DMS 273 treated with DMSO at 0.1 percent for 48 hours (cell line): ENCODE results near the gene TMEM132A.
A peak's percentile ranks its signal among the peaks of the same experiment; 100 is the strongest.

Experiments
- DNase-seq: peaks from one replicate; lab custom pipeline; 2025; lab: John Stamatoyannopoulos, UW

The TMEM132A gene

DNA sequence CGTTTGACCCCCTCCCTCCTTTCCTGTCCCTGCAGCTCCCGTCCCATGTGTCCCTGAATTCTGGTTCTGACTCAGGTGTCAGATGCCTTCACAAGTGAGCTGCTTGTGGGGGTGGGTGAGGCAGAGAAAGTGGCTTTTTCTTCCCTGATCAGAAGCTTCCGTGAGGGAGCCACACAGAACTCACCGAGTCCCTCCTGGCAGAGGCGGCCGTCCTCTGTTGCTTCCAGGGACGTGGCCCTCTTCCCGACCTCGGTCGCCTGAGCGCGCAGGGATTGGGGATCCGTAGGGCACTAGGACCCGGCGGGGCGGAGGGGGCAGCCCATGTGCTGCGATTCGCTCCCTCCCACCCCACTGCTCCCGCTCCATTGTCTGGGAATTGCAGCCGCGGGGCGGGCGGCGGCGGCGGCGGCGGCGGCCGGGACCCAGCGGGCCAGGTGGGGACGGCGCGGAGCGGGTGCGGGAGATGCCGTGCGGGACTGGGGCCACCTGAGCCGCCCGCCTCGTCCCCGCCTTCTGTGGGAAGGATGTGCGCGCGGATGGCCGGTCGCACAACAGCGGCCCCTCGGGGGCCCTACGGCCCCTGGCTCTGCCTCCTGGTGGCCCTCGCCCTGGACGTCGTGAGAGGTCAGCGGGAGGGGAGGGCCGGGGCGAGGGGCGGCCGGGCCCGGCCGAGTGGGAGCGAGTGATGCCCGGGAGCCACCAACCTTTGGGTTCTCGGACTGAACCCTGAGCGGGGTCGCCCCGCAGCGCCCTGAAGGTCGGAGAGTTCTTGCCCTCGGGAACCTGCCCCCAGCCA, at the start of gene TMEM132A:
TSS of gene TMEM132A (plus strand) at position 351 of the 796 bp plus-strand sequence. CDS start at position 525, 174 bp downstream.
- peak; percentile 51 for DNase-seq

DNA sequence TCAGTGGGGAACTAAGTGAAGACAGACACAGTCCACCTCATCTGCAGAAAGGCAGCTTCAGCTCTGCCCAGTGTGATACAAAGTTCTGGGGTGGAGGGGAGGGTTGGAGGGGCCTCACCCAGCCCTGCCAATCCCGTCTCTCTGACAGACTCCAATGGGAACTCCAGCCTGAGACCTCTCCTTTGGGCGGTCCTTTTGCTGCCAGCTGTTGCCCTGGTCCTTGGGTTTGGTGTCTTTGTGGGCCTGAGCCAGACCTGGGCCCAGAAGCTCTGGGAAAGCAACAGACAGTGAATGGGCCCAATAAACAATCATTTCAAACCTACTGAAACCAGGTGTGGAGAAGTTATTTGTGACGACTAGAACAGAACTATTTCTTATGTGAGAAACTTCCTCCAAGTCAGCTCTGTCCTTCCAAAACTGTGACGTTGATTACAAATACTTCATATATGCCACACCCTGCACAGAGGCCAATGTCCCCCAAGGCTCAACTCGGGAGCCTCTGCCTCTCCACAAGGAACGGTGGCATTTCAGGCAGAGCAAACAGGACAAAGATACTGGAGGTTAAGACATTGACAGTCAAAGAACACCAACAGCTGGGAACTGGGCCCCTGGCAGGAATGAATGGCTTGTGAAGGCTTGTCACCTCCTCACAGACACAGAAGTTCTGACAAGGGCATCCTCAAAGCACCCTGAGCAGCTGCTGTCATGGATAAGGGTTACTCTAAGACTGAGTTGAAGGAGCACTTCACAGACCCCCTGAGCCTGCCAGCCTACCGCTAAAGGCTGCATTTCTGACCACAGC, 48.7 kb upstream of the TMEM132A start:
- DNase-seq = no peak

DNA sequence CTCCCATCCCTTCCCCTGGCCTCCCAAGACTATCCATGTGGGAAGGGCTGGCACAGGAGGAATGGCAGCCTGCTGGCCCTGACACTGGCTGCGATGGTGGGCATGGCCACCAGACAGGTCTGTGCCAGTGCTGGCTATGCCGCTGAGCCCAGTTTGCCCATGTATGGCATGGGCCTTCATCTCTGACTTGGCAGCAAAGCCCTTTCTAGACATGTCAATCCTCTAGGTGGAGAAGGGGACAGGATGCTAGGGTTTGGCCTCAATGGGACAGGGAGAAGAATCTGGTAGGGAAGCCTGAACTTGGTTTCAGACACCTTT, 48.1 kb upstream of the TMEM132A start:
- DNase-seq = no peak

DNA sequence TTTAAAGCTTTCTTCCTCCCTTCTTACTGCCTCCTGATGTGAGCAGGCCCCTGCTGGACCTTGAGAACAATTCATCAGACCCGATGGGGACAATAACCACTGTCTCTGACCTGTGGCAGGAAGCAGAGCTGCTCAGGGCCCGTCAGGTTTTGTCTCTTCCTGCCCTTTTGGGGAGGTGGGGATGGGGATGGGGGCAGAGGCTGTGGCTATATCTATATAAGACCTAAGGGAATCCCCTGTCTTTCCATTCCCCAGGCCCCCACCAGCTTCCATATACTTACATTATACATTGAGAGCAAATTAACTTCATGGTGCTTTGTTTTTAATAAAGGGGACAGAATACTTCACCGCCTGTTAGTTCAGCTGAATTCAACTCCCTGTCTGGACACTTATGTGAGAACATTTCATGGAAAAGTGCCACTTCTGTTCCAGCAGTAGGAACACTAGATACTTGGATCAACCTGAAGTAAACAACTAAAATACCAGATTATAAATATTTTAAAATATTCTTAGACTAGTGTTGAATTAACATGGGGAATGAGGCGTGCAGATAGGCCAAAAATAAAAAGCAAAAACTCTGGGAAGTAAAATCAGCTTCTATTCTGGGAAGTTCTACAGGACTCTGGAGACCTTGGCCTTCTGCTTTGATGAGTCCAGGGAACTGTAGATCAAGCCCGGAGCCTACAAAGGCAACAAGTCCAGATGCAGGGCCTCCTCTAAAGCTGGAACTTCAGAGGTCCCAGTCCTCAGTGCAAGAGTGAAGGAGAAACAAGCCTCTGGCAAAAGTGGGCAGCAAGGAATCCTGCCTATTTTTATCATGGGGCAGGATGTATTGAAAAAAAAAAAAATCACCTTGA, 45.8 kb upstream of the TMEM132A start:
- DNase-seq = no peak

DNA sequence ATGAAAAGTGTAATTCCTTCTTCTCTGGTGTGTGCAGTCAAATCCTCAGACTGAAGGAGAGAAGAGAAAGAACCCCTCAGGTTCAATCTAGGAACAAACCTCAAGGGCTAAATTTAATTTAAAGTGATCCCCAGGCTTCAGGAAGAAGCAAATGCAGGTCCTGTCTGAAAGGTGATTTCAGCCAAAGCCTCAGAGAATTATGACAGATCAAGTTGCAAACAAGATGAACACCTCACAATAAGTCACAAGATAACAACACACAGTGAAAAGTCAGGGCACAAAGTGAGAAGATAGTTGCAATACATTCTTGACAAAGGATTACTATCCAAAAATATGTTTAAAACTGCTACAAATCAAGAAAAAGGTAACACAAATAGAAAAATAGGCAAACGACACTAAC, 45.2 kb upstream of the TMEM132A start:
- DNase-seq = no peak

DNA sequence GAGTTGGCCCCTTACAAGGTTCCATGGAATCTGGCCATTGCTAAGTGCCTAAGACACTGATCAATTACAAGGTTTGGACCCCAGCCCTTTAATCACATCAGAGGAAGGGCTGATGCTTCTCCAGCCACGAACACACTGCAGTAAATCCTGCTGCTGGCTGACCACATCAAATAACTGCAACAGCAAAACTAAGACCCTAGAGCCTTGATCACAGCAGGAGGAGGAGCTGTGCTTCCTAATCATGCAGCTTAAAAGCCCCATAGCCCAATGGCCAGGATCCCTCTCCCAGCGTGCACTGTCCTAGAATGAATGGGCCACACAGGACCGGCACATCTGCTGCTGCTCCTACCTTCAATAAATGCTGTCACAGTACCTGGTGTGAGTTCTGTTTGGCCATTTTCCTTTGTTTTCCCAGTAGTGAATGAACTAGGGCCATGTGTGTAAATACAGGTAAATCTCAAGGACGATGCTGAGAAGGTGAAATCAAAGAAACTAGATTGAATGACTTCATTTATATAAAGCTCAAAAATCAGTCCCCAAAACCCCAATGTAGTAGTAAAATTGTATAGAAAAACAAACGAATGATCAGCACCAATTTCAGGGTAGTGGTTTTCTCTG, 44.2 kb upstream of the TMEM132A start:
- no peak for DNase-seq

DNA sequence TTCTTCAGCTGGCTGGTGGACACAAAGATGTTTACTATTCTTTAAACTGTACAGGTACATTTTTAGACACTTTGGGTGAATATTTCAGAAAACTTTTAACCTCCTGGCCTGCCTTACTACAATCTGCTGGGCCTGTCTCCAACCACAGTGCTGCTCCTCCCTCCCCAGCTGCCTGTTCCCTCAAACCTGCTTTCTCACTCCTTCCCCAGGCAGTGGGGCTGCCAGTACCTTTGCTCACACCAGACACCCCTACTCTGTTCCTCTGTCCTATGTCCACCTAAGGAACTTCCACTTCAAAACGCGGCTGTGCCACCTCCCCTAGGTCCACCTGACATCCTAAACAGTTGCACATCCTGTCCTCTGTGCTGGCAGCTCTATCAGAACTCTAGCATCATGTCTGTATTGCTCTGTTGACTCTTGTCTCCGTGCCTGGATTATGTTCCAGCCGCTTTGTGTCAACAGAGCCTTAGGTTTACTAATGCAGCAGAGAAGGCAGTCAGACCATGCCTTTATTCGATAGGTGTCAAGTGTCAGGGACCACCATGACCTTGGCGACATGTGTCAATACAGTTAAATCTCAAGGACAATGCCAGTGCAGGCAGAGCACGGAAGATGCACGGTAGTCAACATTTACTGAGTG, 43.5 kb upstream of the TMEM132A start:
- no peak for DNase-seq

- peak; percentile 64 for DNase-seq
These were observed 36.7 kb upstream of the TMEM132A start for GRCh38 chr11:60887556-60887955.

- no peak for DNase-seq
These were observed 34.4 kb upstream of the TMEM132A start for GRCh38 chr11:60889869-60890311.

GRCh38 chr11:60890696-60891095, 33.6 kb upstream of the TMEM132A start:
- no peak for DNase-seq

DNA sequence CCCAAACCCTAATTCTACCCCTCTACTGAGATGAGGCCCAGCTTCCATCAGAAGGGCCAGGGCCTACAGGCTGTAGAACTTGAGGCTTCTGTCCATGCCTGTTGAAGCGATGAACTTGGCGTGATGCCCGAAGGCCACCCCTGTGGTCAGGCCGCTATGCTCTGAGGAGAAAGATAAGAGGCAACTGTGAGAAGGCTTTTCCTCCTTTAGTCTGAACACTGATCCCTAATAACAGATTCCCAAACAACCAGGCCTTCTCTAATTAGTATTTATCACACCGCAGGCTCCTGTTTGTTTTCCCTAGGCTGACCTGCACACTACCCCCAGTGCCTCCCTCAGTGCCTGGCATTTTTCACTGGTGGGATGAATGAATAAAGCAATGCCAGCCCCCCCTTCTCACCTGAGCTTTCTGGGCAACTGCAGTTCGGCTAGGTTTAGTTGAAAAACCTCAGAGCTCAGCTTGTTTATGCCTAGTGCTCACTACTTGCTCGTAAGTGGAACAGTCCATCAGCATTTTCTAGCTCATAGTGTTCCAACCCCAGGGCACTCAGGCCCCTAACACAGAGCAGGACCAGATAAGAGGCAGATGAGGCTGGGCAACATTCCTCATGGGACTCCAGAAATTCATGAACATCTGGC, 33.0 kb upstream of the TMEM132A start:
- no peak for DNase-seq

DNA sequence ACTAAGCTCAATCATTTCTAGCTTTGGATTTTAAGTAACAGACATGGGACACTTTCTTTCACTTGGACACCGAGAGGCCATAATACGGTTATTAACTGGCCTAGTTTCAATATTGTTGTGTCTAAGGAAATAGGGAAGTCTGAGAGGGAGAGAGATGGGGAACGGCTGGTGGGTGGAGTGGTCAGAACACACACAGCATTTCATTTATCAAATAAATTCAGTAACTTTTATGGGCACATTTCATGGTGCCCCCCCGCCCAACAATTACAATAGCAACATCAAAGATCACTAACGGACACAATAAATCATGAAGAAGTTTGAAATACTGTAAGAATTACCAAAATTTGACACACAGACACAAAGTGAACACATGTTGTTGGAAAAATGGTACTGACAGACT, 28.6 kb upstream of the TMEM132A start:
- no peak for DNase-seq

DNA sequence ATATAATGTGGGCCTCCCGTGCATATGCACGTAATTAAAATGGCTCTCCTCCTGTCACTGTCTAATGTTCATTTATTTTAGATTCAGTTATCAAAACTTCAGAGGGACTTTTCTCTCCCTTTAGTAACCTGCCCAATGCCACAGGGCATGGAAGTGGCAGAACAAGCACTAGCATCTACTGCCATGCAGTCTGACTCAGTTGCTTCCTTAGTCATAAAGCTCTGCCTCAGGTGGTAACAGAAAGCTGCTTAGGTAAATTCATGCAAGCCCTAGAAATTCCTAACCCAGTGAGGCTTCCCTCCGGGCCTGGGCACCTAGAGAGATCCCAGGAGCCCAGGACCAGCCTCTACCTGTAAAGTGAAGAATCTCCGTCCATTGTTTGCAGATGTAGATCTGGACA, 26.8 kb upstream of the TMEM132A start:
- DNase-seq = no peak

GRCh38 chr11:60899046-60899936, 25.0 kb upstream of the TMEM132A start:
- DNase-seq = no peak

DNA sequence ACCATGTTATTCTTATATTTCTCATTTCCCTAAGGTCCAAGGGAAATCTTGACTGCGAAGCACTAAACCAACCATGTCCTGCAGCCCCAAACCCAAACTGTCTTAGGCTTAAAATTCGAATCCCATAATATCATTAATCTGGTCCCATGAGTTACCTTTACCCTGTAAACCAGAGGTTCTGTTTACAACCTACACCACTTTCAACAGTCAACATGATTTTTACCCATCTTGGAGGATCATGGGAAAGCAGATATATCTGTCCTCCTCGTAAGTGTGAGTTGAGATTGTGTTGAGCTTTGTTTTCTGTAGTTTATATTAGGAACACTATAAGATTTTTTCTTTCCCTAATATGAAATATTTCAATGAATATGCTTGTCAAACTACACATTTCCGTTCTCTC, 24.3 kb upstream of the TMEM132A start:
- DNase-seq = no peak

DNA sequence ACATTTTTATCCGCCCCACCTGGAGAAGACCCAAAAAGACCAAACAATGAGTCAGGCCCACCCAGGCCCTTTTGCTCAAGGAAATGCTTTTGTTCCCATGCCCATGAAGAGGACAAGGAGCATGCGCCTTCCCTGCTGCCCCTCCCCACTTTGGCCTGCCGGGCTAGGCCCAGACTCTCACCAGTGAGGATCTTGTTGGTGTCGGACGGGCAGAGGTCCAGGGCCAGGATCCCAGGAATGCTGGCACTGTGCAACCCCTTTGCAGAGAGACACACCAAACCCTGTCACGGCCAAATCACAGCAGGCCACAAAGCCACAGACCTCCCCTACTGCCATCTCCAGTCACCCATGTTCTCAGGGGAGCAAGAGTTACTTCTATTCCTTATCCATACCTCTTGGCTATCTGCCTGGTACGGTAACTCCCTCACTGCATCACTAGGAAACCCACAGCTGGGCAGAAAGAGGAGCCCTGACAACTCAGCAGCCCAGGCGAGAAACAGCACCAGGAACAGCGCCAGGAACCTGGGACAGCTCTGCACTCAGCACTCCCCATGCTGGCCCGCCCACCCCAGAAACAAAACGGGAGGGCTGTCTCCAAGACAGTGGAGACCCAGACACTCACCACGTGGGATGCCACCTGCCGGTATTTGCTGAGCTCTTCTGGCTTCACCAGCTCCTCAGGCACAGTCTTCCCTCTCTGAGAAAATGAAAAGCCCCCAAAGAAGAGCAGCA, 23.4 kb upstream of the TMEM132A start:
- no peak for DNase-seq

DNA sequence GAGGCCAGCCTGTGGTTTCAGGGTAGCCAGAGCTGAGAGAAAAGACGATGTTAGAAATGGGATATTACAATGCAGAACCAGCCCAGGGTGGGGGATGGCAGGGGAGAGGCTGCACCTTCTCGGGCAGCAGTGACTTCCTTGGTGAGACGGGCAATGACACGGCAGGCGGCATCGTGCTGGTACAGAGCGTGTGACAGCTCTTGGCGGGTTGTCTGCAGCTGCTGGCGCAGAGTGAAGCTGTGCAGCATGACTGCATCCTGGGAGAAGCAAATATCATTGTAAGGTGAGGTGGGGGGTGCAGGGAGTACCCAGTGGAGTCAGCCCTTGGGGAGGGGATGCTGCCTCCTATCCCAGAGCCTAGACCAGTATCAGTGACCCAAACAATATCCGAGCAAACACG, 21.6 kb upstream of the TMEM132A start:
- no peak for DNase-seq

- no peak for DNase-seq
These were observed 19.2 kb upstream of the TMEM132A start for GRCh38 chr11:60905047-60905446.

- no peak for DNase-seq
These were observed 18.6 kb upstream of the TMEM132A start for GRCh38 chr11:60905551-60906113.
